ENCODE results near the gene PTPRT. TPM values are rescaled to one million over a fixed set of nuclear protein-coding genes. Genes with fewer than 3 reads are reported as not detected.

The PTPRT gene
- total and polyA plus RNA-seq, 10 of the 15 experiments (the other 5 are each of a cell fraction or from before 2014, with no cell fraction given) = not detected

- no peaks in the 10 kb centered on the region for H3K27me3 ChIP-seq (replicated peaks in 1 of 2; ENCODE audit: control insufficient read depth in 2 of 2, insufficient read depth in 2 of 2, low read length in 1 of 2)
- no peak for ATAC-seq
- H4K20me1 ChIP-seq (ENCODE audit: control insufficient read depth, insufficient read depth) = no peaks in the 10 kb centered on the region
- no peak for FAIRE-seq
- no peaks in the 10 kb centered on the region for H3K9me3 ChIP-seq (replicated peaks; ENCODE audit: control insufficient read depth, insufficient read depth, low read length)
- no peaks in the 10 kb centered on the region for H3K4me1 ChIP-seq (ENCODE audit: control insufficient read depth, insufficient read depth, low read length)
- ChIA-PET POLR2A (no interaction called here), RAD21 (ENCODE audit: unreplicated experiment) (no interaction called here), CTCF (no interaction called here), SMC1A (ENCODE audit: uncharacterized antibody, unreplicated experiment) (no interaction called here)
- in situ Hi-C loops (cut with MboI) (no loop called here), intact Hi-C loops (cut with micrococcal nuclease; ENCODE audit: unreplicated experiment) (no loop called here)
- no peak for TF ChIP-seq CBX5 (IDR thresholded peaks at IDR 0.05; ENCODE audit: low read depth)
- no peak for TF ChIP-seq TAF1 (IDR thresholded peaks at IDR 0.05; ENCODE audit: borderline replicate concordance, low read depth, low read length)
- no peak for TF ChIP-seq NFYB (IDR thresholded peaks at IDR 0.05; ENCODE audit: insufficient read depth, low read depth, low read length)
- no peak for TF ChIP-seq RBBP5 (conservative IDR thresholded peaks at IDR 0.05)
- no peak for TF ChIP-seq RELA (IDR thresholded peaks at IDR 0.05; ENCODE audit: borderline replicate concordance, partially characterized antibody)
- TF ChIP-seq BRCA1 (IDR thresholded peaks at IDR 0.05; ENCODE audit: low read depth, low read length) = no peak
- TF ChIP-seq SPI1 (IDR thresholded peaks at IDR 0.05; ENCODE audit: borderline replicate concordance, insufficient read depth, low read depth, low read length) = no peak
- TF ChIP-seq, protein P1, sequence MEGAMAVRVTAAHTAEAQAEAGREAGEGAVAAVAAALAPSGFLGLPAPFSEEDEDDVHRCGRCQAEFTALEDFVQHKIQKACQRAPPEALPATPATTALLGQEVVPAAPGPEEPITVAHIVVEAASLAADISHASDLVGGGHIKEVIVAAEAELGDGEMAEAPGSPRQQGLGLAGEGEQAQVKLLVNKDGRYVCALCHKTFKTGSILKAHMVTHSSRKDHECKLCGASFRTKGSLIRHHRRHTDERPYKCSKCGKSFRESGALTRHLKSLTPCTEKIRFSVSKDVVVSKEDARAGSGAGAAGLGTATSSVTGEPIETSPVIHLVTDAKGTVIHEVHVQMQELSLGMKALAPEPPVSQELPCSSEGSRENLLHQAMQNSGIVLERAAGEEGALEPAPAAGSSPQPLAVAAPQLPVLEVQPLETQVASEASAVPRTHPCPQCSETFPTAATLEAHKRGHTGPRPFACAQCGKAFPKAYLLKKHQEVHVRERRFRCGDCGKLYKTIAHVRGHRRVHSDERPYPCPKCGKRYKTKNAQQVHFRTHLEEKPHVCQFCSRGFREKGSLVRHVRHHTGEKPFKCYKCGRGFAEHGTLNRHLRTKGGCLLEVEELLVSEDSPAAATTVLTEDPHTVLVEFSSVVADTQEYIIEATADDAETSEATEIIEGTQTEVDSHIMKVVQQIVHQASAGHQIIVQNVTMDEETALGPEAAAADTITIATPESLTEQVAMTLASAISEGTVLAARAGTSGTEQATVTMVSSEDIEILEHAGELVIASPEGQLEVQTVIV (IDR thresholded peaks at IDR 0.05; ENCODE audit: borderline replicate concordance, partially characterized antibody) = no peak
- TF ChIP-seq STAT3 (IDR thresholded peaks at IDR 0.05; ENCODE audit: low read depth, low read length) = no peak
- TF ChIP-seq BCL11A (IDR thresholded peaks at IDR 0.05; ENCODE audit: low read depth, low read length) = no peak
- no peak for TF ChIP-seq USF2 (IDR thresholded peaks at IDR 0.05; ENCODE audit: borderline replicate concordance, low read depth, low read length)
- no peak for TF ChIP-seq MTA3 (IDR thresholded peaks at IDR 0.05; ENCODE audit: borderline replicate concordance, low read length)
- no peak for TF ChIP-seq MEF2B (IDR thresholded peaks at IDR 0.05; ENCODE audit: partially characterized antibody, poor library complexity, severe bottlenecking)
- H2AFZ ChIP-seq (ENCODE audit: control insufficient read depth, low read depth, low read length) = no peak overlapping the region
- no peak overlapping the region for H3K4me2 ChIP-seq (ENCODE audit: control insufficient read depth, insufficient read depth)
- no peak for DNase-seq (ENCODE audit: low read depth, low spot score)
- no peak overlapping the region for H3K9ac ChIP-seq (ENCODE audit: control insufficient read depth, insufficient read depth, low read length)
- H3K4me3 ChIP-seq = no peak overlapping the region
- H3K27ac ChIP-seq (ENCODE audit: control insufficient read depth, insufficient read depth) = no peak overlapping the region
- no TSS peak for BruUV-seq (replicated peaks)
- H3K36me3 ChIP-seq (ENCODE audit: control insufficient read depth in 2 of 2, insufficient read depth in 2 of 2, low read length in 1 of 2) = no peaks in the 10 kb centered on the region
- no peaks in the 10 kb centered on the region for H3K79me2 ChIP-seq (ENCODE audit: control insufficient read depth, insufficient read depth, low read length)
- WGBS (ENCODE audit: insufficient coverage, insufficient replicate concordance, low lambda C conversion rate, missing lambda C conversion rate) = 43% methylated on average over 2 of the region's 2 CpGs
These were observed 467.8 kb downstream of the PTPRT start for GRCh38 chr20:42721923-42722322.
